ENCODE results near the gene ADAMTS9. TPM values are rescaled to one million over a fixed set of nuclear protein-coding genes. Genes with fewer than 3 reads are reported as not detected.
"Not testable (repeated sequence)": the region's sequence is repeated elsewhere in the genome, so short reads cannot be mapped to it uniquely, and the experiment has no call there.

The ADAMTS9 gene
- total RNA-seq, 1 donor from 2014 or later, result 80.3 TPM

- no peak for DNase-seq
Observed at GRCh38 chr3:64566859-64567258, 120.9 kb downstream of the ADAMTS9 start.

GRCh38 chr3:64563751-64564150 lies 124.0 kb downstream of the ADAMTS9 start:
- DNase-seq, result no peak

DNA sequence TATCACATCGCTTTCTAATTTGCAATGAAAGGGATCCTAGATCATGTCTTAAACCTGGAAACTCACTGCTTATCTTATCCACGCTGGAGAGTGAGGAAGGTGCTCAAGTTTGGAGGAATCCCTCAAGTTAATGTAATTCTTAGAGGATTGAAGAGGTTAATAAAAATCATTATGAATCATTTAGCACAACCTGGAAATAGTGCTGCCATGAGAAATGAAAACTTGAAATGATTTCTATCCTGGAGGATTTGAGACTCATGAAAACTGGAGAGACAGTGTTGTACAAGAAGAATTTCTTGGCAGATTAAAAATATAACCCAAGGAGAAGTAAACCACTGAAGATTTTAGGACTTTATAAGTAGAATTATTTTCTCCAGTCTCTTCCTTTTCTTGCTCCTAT lies 125.9 kb downstream of the ADAMTS9 start:
- DNase-seq, result no peak

DNA sequence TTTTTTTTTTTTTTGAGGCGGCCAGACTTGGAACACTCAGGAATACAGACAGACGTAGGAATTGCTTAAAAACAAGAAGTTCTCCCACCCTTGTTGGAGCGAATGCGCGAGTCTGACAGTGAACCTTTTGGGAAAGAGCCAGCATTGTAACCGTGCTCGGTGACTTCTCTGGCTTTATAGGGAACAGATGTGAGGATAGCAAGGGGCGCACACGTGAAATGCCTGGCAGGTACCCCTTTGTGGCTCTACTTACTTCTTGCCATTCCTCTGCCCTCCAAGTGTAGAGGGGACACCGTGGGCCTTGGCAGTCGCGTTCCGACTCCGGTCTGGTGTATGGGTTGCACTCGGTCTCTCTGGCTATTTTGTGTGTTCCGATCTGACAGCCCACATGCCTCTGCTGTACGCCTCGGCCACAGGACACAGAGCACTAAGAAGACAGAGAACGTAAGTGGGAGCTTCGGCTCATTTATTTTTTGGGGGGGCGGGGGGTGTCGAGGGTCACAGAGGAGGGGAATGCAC lies 126.4 kb downstream of the ADAMTS9 start:
- no peak for DNase-seq

GRCh38 chr3:64560791-64561190 lies 127.0 kb downstream of the ADAMTS9 start:
- DNase-seq, result no peak

- DNase-seq, result no peak
Observed at GRCh38 chr3:64559588-64559987, 128.2 kb downstream of the ADAMTS9 start.

DNA sequence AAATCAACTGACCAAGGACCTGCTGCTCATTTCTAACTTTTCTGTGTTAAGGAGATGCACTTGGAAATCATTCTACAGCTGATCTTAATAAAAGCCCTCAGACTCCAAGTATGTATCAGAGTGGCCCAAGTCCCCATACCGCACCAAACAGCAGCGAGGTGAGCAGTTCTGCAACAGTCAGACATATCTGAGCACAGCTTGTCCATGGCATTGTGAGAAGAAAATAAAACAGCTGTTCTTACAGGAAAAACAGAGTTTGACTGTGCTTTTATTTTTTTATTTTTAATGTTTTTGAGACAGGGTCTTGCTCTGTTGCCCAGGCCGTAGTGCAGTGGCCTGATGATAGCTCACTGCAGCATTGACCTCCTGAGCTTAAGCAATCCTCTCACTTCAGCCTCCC lies 131.8 kb downstream of the ADAMTS9 start:
- no peak for DNase-seq

GRCh38 chr3:64555351-64555750 lies 132.4 kb downstream of the ADAMTS9 start:
- DNase-seq, result no peak

GRCh38 chr3:64554096-64554920 lies 133.5 kb downstream of the ADAMTS9 start:
- no peak for DNase-seq

- no peak for DNase-seq
Observed at GRCh38 chr3:64552966-64553365, 134.8 kb downstream of the ADAMTS9 start.

DNA sequence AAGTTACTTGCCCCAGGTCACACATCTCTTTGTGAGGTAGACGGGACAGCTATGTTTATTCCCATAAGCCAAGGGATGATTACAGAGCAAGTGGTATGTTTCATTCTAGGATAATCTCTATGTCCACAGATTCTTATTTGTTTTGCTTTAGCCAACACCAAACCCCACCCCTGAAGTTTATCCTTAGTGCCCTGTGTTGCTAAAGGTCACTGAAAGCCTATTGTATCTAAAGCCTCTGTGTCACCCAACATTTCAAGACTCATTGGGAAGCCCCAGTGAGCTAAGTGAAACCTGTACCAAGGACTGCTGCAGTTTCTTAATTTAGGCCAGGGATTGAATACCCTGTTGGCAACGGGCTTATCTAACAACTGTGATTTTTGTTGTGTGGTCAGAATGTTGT lies 135.6 kb downstream of the ADAMTS9 start:
- DNase-seq, result no peak

GRCh38 chr3:64551697-64552096 lies 136.1 kb downstream of the ADAMTS9 start:
- no peak for DNase-seq

DNA sequence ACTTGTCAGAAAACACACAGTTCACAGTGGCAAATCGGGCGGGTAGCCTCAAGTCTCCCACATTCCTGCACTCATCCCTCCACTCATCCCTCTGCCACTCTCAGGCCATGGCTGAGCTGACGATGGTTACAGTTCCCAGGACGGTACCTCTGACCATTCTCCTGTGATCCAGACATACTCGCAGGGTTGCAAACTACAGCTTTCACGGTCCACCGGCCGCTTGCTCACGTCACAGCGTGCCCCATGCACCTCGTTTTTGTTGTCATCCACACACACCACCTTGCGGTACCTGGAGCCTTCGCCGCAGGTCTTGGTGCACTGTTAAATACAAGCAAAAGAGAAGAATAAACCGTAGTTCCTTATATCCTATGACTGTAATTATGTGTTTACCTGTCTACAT lies 137.1 kb downstream of the ADAMTS9 start:
- no peak for DNase-seq

DNA sequence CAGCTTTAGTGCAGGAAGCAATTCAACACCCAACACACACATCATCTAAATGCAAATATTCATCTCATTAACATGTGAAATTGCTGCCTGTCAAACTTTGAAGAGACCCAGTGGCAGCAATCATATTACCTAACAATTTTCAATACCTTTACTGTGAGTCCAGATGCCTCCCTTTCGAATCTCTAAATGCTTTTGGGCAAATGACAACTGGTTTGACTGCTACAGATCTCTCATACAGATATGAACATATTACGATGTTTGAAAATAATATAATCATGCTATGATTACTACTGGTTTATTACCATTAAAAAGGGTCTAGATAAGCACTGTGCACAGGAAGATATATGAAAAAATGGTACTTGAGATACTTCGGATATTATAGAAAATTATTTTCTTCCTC lies 137.9 kb downstream of the ADAMTS9 start:
- DNase-seq, result no peak

DNA sequence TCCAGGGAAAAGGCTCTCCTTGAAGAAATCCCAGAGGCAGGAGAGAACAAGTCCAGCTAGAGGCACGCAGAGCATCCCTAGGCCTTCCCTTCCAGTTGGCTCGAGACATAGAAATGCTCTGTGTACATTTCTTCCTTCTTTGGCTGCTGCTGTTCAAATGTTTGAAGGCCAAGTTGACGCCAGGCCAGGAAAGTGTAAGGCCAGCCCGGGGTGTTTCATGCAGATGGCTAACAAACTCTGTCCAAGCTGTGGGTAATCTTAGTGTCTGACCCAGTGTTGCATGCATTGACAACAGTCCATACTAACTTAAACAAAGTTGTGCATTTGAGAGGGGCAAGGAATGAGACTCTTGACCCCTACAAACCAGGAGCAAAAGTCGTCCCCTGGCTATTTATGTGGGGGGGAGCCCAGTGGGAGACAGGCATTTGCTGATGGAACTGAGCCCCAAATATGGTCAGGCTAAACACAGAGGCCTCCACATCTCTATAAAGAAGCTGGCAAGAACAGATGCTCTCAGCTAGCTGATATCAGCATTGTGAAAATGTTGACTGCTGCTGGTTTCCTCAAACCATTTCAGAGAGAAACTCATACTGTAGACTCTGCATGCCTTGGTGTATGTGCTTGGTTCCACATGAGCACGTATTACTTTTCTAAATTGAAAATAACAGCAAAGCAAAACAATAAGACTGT lies 139.5 kb downstream of the ADAMTS9 start:
- no peak for DNase-seq

DNA sequence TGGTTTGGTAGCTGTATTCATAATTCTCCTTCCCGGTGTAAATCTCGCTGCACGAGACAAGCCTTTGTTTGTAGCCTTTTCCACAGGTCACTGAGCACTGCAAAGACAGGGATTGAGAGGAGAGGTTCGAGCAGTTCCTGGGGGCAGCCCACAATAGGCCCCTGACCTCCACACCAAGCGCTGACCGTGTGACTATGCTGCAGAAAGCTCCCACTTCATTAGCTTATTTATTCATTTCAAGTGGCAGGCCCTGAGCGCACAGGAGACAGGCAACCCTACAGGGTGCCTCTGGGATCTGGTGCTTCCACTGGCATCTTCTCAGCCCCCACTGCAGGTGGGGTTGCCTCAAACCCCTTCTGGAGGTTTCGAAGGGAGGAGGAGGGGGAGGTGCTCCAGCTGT lies 140.9 kb downstream of the ADAMTS9 start:
- DNase-seq, result no peak

DNA sequence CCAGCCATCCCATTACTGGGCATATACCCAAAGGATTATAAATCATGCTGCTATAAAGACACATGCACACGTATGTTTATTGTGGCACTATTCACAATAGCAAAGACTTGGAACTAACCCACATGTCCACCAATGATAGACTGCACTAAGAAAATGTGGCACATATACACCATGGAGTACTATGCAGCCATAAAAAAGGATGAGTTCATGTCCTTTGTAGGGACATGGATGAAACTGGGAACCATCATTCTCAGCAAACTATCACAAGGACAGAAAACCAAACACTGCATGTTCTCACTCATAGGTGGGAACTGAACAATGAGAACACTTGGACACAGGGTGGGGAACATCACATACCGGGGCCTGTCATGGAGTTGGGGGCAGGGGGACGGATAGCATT lies 142.6 kb downstream of the ADAMTS9 start:
- DNase-seq, result not testable (repeated sequence)

GRCh38 chr3:64541803-64542202 lies 146.0 kb downstream of the ADAMTS9 start:
- DNase-seq, result no peak

- DNase-seq, result peak; percentile 90
Observed at GRCh38 chr3:64539451-64540196, 148.2 kb downstream of the ADAMTS9 start.

DNA sequence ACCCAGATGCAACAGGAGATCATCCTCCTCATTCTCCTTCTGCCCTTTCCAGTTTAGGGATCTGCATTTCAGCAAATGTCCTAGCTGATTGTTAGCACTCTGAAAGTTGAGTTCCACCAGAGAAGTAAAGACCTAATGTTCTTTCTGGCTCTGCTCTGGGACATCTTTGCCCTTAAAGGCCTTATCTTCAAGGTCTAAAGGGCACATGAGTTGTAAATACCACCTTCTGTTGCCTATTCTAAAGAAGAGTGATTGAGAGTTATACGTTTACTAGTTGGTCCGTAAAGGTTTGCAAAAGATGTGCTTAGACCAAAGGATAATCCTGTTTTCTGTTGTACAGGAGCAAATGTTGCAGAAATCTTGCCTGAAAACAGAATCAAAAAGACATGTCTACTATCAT lies 151.6 kb downstream of the ADAMTS9 start:
- no peak for DNase-seq

DNA sequence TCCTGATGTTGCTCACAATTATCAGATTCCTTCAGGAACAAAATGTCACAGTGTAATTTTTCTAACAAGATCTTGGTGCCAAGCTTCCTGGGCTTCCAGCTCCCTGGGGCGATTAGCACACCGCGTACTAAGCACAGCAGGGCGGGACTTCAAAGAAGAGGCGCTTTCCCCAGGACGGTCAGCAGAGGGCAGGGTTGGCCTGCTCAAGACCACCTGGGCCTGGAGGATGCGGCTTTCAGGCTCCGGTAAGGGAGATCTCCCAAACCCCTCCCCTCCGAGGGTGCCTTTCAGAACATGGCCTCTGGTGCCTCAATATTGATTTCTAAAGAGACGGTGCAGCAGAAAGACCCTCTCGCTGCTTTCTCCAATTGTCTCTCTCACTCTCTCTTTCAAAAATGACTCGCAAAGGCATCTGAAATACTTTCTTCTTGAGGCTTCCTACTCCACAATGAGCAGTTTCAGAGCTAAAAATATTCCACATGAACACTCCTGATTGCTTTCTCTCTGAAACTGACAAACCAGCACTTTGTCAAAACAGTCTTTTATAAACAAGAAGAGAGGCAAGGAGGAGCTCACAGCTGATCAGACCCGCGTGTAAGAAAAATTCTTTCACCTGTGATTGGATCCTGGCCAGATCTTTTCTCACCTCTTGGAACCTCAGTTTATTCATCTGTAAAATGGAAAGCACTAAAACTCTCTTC lies 154.0 kb downstream of the ADAMTS9 start:
- DNase-seq, result peak; percentile 95

DNA sequence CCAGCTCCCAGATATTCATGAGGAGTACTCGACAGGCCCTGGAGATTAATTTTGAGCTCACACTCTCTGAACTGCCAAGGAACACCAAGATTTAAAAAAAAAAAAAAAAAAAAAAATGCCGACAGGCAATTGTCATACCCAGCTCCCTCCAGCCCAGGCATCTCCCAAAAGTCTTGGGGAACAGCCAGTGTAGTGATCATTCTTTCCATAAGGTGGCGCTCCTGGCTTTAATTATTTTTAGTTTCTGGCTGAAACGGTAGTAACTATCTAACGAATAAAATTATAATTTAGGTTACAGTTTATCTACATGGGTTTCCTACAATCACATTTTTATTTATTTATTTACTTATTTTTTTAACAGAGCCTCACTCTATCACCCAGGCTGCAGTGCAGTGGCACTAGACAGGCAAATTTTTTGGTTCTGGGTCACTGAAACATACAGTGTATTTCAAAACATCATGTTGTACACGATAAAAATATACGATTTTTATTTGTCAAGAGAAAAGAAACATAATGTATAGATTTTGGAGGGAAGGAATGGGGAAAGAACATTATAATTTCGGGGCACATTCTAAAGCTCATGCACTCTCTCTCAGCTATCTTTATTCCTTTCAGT lies 157.3 kb downstream of the ADAMTS9 start:
- peak; percentile 68 for DNase-seq
